Thyroid gland (tissue), 4 donors: ENCODE data around the gene AP2B1.

ENCODE experiments used
- POLR2A ChIP-seq, 2 donors: fragments of 450-650 bp; IDR thresholded peaks; one replicate each; pipeline ENCODE4 v1.6.1; 2017; ENCODE audit warnings: antibody characterized with exemption in 2 of 2, mild to moderate bottlenecking in 2 of 2, moderate library complexity in 1 of 2
- TF ChIP-seq, protein P1 (sequence below), 6 experiments: fragments of 200-600 bp in 3 of 6; fragments of 450-650 bp in 3 of 6; sonication (generic) in 3 of 6; IDR thresholded peaks; one replicate each; pipeline ENCODE4 v1.5.1; 2016 to 2019; ENCODE audit warnings: antibody characterized with exemption in 6 of 6, mild to moderate bottlenecking in 2 of 6, inconsistent platforms in 1 of 6, moderate library complexity in 1 of 6

DNA sequence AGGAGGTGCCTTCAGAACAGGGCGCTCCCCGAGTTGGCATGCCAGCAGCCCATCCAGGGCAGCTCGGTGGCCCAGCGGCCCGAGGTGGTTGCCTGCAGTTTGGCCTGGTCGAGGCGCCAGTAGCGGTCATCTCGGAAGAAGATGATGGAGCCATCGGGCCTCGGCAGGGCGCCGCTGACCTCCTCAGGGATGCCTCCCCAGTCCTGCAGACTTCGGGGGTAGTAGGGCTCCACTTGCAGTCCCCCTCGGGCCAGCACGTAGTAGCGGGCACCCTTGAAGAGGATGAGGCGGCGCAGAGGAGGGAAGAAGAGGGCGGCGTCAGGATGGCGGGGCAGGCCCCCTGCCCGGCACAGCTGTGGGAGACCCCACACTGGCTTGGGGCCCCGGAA lies 179.4 kb downstream of the AP2B1 start:
- TF ChIP-seq, protein P1, sequence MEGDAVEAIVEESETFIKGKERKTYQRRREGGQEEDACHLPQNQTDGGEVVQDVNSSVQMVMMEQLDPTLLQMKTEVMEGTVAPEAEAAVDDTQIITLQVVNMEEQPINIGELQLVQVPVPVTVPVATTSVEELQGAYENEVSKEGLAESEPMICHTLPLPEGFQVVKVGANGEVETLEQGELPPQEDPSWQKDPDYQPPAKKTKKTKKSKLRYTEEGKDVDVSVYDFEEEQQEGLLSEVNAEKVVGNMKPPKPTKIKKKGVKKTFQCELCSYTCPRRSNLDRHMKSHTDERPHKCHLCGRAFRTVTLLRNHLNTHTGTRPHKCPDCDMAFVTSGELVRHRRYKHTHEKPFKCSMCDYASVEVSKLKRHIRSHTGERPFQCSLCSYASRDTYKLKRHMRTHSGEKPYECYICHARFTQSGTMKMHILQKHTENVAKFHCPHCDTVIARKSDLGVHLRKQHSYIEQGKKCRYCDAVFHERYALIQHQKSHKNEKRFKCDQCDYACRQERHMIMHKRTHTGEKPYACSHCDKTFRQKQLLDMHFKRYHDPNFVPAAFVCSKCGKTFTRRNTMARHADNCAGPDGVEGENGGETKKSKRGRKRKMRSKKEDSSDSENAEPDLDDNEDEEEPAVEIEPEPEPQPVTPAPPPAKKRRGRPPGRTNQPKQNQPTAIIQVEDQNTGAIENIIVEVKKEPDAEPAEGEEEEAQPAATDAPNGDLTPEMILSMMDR (IDR thresholded peaks at IDR 0.05): no peak
- TF ChIP-seq POLR2A (IDR thresholded peaks at IDR 0.05): no peak
